Lung (tissue), 12 donors: ENCODE measurements around the gene CDK19. TPM values are rescaled to one million over a fixed set of nuclear protein-coding genes. Genes with fewer than 3 reads are reported as not detected.

Source experiments
- ATAC-seq: fragments of 200-7000 bp; cut with Tn5 transposase; one replicate; pipeline ENCODE4 v1.9.1; 2020; ENCODE audit warnings: moderate number of reproducible peaks; ENCODE audit not compliant: insufficient read depth, low FRiP score
- DNase-seq, 3 donors: peaks; one replicate each; pipeline ENCODE4 v3.0.0-alpha.2; 2013 to 2017
- H3K27ac ChIP-seq, 2 donors: one replicate each; pipeline ENCODE4 v1.5.1; 2013; ENCODE audit warnings: mild to moderate bottlenecking in 2 of 2, moderate library complexity in 2 of 2, control low read depth in 1 of 2, inconsistent platforms in 1 of 2, low read depth in 1 of 2, low read length in 1 of 2
- H3K27me3 ChIP-seq, 3 donors: one replicate each; pipeline ENCODE4 v1.5.1; 2013; ENCODE audit warnings: low read length in 2 of 3; ENCODE audit not compliant: control insufficient read depth in 3 of 3, insufficient read depth in 3 of 3
- H3K36me3 ChIP-seq, 4 donors: one replicate each; pipeline ENCODE4 v1.5.1; 2013; ENCODE audit warnings: low read length in 4 of 4, mild to moderate bottlenecking in 1 of 4, moderate library complexity in 1 of 4; ENCODE audit not compliant: control insufficient read depth in 4 of 4, insufficient read depth in 4 of 4
- H3K4me1 ChIP-seq, 5 donors: one replicate each; pipeline ENCODE4 v1.5.1; 2013; ENCODE audit warnings: low read length in 5 of 5, mild to moderate bottlenecking in 2 of 5, moderate library complexity in 1 of 5; ENCODE audit not compliant: control insufficient read depth in 5 of 5, insufficient read depth in 5 of 5
- H3K4me3 ChIP-seq: one replicate; pipeline ENCODE4 v1.5.1; 2013; ENCODE audit warnings: mild to moderate bottlenecking, control low read depth, moderate library complexity
- H3K9ac ChIP-seq, 2 donors: one replicate each; pipeline ENCODE4 v1.5.1; 2013; ENCODE audit warnings: low read length in 2 of 2, control low read depth in 1 of 2; ENCODE audit not compliant: insufficient read depth in 1 of 2
- H3K9me3 ChIP-seq, 4 donors: one replicate each; pipeline ENCODE4 v1.5.1; 2013; ENCODE audit warnings: low read length in 3 of 4, mild to moderate bottlenecking in 1 of 4, moderate library complexity in 1 of 4; ENCODE audit not compliant: control insufficient read depth in 4 of 4, insufficient read depth in 3 of 4
- CTCF ChIP-seq: IDR thresholded peaks from 2 replicates; pipeline ENCODE4 v1.5.1; 2012; ENCODE audit warnings: mild to moderate bottlenecking; ENCODE audit errors: control extremely low read depth, extremely low read depth
- whole genome bisulfite sequencing, 2 donors: extraction: QIAGEN DNeasy Blood & Tissue Kit; methylation state at CpG; one replicate each; pipeline ENCODE4 v1.1.7; 2013; 5-methylcytosine and 5-hydroxymethylcytosine counted together
- polyA plus RNA-seq, 2 donors: library from polyadenylated mRNA; stranded (reverse); fragments of 200-250 nt; gene quantifications; one replicate each; pipeline ENCODE4 v1.2.1, GENCODE V29; 2013
- total RNA-seq, 2 donors: library from RNA; depleted of rRNA in 1 of 2; stranded (reverse); fragments of >200 nt in 1 of 2; gene quantifications; one replicate each; pipeline ENCODE4 v1.2.1, GENCODE V29; 2014 to 2021
- donor health status: control.
- donor health status: control.
- donor health status: Bipolar disorder and iron deficiency.
- donor health status: healthy.
- donor health status: DM: yes; HTN: yes; CAD: no.

CDK19 gene
- total and polyA plus RNA-seq, 4 donors: 6.0 to 37.9 (median 10.4) TPM

GRCh38 chr6:110683241-110683640 is 132.0 kb downstream of the CDK19 start:
- 85 to 89% methylated on average over 3 of the region's 3 CpGs for WGBS, 2 donors
- DNase-seq: no peak
- Histone ChIP-seq H3K27me3 (no peaks in the 10 kb centered on the region), H3K36me3 (no peaks in the 10 kb centered on the region), H3K9ac (peak overlapping the region in 1 of 2 donors; percentile 4), H3K9me3 (no peaks in the 10 kb centered on the region), H3K4me3 (no peak overlapping the region), H3K4me1 (peaks cover 0 to 3% (median 0%) of the 10 kb centered on the region in 5 donors), H3K27ac (no peak overlapping the region)
- ATAC-seq: no peak
- no peak for TF ChIP-seq CTCF

GRCh38 chr6:110682460-110682853 is 132.8 kb downstream of the CDK19 start:
- TF ChIP-seq CTCF: peak; percentile 83
- H3K9me3 ChIP-seq: no peaks in the 10 kb centered on the region

GRCh38 chr6:110681543-110682459 is 133.5 kb downstream of the CDK19 start:
- Histone ChIP-seq H3K9me3 (no peaks in the 10 kb centered on the region), H3K9ac (no peak overlapping the region), H3K4me3 (no peak overlapping the region), H3K36me3 (no peaks in the 10 kb centered on the region), H3K27me3 (no peaks in the 10 kb centered on the region), H3K27ac (no peak overlapping the region), H3K4me1 (peaks cover 0 to 3% (median 0%) of the 10 kb centered on the region in 5 donors)
- ATAC-seq (no peak), DNase-seq (peak in 2 of 3 donors; percentile 37 to 41)
- TF ChIP-seq CTCF: no peak
- WGBS, 2 donors: 49 to 76% methylated on average over 4 of the region's 4 CpGs

More at GRCh38 chr6:110682460-110682853, 132.8 kb downstream of the CDK19 start:
- Histone ChIP-seq H3K9ac (no peak overlapping the region), H3K27me3 (no peaks in the 10 kb centered on the region), H3K36me3 (no peaks in the 10 kb centered on the region), H3K27ac (no peak overlapping the region), H3K4me3 (no peak overlapping the region), H3K4me1 (peaks cover 0 to 3% (median 0%) of the 10 kb centered on the region in 5 donors)
- DNase-seq (peak; percentile 57 to 88 (median 83)), ATAC-seq (peak; percentile 94)
- 11 to 17% methylated on average over 1 of the region's 1 CpG for WGBS, 2 donors
